NCI-H2107 treated with DMSO at 0.1 percent for 48 hours (cell line): ENCODE measurements around the gene AMELY.
"Not testable (repeated sequence)": the region's sequence is repeated elsewhere in the genome, so short reads cannot be mapped to it uniquely, and the experiment has no call there.

Source experiments
- DNase-seq: peaks from one replicate; lab custom pipeline; 2025; ENCODE audit not compliant: unreplicated experiment; lab: John Stamatoyannopoulos, UW

The AMELY gene

GRCh38 chrY:6911253-6911881 is at the start of gene AMELY:
Gene AMELY (minus strand): TSS chrY:6911752. CDS start chrY:6872608, 39,144 bp downstream.
- no peak for DNase-seq

DNA sequence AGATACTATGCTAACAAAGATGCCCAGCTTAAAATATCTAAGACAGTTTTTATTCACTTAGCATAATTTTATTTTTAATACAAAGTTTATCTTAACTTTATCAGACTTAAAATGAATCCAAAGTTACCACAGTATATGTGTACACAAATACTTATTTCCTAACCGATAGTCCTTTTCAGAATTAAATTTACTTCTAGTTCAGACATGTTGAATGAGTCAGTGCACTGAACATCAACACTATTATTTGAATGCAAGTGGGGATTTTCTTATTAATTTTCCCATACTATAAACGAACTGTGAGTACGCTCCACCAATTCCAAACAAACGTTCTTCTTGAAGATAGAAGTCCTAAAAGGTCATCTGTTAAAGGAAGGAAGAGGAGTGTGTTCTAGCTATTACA is 38.4 kb upstream of the AMELY start:
- no peak for DNase-seq

GRCh38 chrY:6948378-6948777 is 36.8 kb upstream of the AMELY start:
- DNase-seq: no peak

DNA sequence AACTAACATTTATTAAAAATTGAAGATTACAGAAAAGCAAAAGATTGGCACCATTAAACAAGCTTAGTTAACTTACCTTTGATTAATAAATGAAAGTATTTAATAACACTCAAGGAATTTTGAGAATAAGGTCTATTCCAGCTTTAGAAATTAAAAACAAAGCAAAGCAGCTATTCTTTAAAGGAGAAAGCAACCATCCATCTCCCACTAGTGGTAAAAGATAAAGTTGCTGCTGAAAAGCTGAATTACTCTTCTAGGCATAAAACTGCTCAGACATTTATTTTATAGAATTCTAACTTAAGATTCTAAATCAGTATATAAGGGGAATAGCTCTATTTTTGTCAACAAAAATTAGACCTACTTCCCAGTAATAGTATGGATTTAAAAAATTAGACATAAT is 36.1 kb upstream of the AMELY start:
- no peak for DNase-seq

DNA sequence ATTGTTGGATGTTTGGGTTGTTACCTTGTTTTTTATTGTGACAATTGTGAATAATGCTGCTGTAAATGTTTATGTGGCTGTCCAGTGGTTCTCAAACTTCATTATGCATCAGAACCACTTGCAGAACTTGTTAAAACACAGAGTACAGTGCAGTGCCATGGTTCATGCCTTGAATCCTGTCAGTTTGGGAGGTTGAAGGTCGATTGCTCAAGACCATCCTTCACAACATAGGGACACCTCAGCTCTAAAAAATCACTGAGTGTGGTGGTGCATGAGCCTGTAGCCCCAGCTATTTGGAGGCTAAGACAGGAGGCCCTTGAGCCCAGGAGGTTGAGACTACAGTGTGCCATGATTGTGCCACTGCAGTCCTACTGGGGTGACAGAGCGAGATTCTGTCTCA is 23.9 kb upstream of the AMELY start:
- DNase-seq: no peak

- DNase-seq: no peak
Observed at GRCh38 chrY:6931779-6932396, 20.3 kb upstream of the AMELY start.

- no peak for DNase-seq
Observed at GRCh38 chrY:6929237-6929636, 17.7 kb upstream of the AMELY start.

DNA sequence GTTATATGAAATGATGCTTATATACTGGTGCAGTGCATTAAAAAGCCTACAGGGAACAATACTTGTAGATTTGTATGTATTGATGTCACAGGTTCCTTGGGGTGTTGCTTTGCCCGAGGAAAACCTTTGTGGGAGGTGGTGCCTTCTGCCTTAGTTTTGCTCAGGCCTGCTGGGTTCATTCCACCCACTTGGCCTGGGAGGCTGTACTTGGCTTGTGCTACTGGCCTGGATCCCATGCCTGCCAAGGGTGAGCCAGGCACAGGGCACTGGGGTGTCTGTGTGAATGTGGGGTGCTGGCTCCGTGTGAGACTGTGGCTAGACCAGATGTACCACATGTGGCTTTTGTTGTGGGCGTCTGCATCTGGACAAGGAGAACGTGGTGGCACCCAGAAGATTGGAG is 16.7 kb upstream of the AMELY start:
- no peak for DNase-seq

DNA sequence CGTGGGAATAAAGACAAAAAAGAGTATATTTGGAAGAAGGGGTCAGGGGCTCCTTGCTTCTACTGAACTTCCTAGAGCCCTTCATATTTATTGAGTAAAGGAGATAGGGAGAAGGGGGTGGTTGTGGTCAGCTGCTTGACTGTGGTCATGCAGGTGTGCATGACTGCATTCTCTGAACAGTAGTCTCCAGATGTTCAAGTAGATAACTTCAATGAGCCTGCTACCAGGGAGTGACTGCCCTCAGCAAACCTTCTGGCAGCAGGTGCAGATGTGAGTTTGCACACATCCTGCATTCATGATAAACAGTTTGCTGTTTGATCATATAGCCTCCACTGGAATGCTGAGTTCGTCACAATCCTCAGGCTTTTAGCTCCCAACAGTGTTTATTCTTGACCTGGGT is 9.5 kb upstream of the AMELY start:
- no peak for DNase-seq

GRCh38 chrY:6913362-6913761 is 1.8 kb upstream of the AMELY start:
- no peak for DNase-seq

- DNase-seq: no peak
Observed at GRCh38 chrY:6910372-6911252, 940 bp downstream of the AMELY start, which contains the start of gene TBL1Y. Gene TBL1Y (plus strand): TSS chrY:6910697. CDS start chrY:7025085, 114,388 bp downstream.

- DNase-seq: no peak
Observed at GRCh38 chrY:6909856-6910255, 1.7 kb downstream of the AMELY start.

DNA sequence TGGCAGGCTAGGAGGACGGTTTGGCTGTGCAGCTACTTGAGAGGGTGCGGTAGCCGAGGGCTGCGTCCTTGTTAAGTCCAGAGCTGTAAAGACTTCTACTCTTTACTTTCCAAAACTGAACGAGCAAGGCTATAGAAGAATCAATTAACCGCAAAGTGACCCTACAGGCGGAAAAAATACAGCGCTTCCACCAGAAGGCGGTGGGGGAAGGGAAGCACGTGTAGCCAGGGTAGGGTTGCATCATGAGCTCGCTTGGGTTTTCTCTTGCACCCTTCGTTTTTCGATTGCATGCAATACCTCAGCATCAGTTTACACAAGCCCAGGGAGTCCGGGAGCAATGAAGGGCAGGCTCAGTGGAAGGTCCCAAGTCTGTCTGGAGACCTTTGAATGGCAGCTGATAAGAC is 2.4 kb downstream of the AMELY start:
- no peak for DNase-seq

DNA sequence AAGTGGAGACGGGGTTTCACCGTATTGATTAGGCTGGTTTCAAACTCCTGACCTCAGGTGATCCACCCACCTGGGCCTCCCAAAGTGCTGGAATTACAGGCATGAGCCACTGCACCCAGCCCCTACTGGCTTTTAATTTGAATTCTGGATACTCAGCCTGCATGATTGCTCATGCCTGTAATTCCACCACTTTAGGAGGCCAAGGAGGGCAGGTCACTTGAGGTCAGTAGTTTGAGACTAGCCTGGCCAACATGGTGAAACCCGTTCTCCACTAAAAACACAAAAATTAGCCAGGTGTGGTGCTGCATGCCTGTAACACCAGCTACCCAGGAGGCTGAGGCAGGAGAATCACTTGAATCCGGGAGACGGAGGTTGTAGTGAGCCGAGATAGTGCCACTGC is 3.5 kb downstream of the AMELY start:
- DNase-seq: not testable (repeated sequence)

DNA sequence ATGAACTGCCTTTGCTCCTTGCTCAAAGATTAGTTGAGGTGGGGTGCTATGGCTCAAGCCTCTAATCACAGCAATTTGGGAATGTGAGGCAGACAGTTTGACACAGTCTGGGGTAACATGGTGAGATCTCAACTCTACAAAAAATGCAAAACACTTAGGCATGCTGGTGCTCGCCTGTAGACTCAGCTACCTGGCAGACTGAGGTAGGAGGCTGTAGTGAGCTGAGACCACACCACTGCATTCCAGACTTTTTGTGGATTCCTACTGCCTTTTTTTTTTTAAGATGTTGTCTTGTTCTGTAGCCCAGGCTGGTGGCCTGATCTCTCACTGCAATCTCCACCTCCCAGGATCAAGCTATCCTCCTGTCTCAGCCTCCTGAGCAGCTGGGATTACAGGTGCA is 4.0 kb downstream of the AMELY start:
- no peak for DNase-seq

GRCh38 chrY:6902116-6902515 is 9.4 kb downstream of the AMELY start:
- not testable (repeated sequence) for DNase-seq

DNA sequence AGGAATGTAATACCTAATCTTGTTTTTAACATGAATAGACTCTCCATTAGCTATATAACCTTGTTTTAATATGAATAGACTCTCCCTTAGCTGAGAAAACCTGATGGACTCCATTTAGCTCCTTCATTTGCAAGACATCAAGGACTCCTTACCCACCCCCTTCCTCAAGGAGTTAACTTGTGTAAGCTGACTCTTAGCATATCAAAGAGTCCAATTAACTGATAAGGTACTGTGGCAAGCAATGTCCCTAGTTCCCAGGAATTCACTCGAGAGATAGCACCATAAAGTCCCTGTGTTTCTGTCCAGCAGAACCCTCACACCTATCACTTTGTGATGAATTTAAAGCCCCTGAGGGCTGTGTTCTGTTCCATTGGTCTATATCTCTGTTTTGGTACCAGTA is 16.3 kb downstream of the AMELY start:
- no peak for DNase-seq

- DNase-seq: no peak
Observed at GRCh38 chrY:6894496-6894895, 17.1 kb downstream of the AMELY start.

- no peak for DNase-seq
Observed at GRCh38 chrY:6849384-6849783, 62.2 kb downstream of the AMELY start.

DNA sequence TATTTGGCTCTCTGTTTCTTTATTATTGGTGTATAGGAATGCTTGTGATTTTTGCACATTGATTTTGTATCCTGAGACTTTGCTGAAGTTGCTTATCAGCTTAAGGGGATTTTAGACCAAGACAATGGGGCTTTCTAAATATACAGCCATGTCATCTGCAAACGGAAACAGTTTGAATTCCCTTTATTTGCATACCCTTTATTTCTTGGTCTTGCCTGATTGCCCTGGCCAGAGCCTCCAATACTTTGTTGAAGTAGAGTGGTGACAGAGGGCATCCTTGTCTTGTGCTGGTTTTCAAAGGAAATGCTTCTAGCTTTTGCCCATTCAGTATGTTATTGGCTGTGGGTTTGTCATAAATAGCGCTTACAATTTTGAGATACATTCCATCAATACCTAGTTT is 68.9 kb downstream of the AMELY start:
- DNase-seq: not testable (repeated sequence)
